Measurements from ENCODE around the gene ALDH7A1. TPM values are rescaled to one million over a fixed set of nuclear protein-coding genes. Genes with fewer than 3 reads are reported as not detected.

The ALDH7A1 gene
- total RNA-seq (2021) (176 to 178 TPM (median 177 TPM) in 3 replicates), Bru-seq, nascent RNA (percentile 85 among the genes with signal in this experiment)
- long read RNA-seq, experiment 1, full-length matches to known transcripts: 260 of 304 reads
- long read RNA-seq, experiment 1, partial matches to known transcripts: 27 of 304 reads
- long read RNA-seq, experiment 1, other reads (novel, unspliced or antisense): 17 of 304 reads
- long read RNA-seq, experiment 2, full-length matches to known transcripts: 98 of 217 reads
- long read RNA-seq, experiment 2, partial matches to known transcripts: 44 of 217 reads
- long read RNA-seq, experiment 2, other reads (novel, unspliced or antisense): 75 of 217 reads
- long read RNA-seq, experiment 3, full-length matches to known transcripts: 326 of 411 reads
- long read RNA-seq, experiment 3, partial matches to known transcripts: 44 of 411 reads
- long read RNA-seq, experiment 3, other reads (novel, unspliced or antisense): 41 of 411 reads

DNA sequence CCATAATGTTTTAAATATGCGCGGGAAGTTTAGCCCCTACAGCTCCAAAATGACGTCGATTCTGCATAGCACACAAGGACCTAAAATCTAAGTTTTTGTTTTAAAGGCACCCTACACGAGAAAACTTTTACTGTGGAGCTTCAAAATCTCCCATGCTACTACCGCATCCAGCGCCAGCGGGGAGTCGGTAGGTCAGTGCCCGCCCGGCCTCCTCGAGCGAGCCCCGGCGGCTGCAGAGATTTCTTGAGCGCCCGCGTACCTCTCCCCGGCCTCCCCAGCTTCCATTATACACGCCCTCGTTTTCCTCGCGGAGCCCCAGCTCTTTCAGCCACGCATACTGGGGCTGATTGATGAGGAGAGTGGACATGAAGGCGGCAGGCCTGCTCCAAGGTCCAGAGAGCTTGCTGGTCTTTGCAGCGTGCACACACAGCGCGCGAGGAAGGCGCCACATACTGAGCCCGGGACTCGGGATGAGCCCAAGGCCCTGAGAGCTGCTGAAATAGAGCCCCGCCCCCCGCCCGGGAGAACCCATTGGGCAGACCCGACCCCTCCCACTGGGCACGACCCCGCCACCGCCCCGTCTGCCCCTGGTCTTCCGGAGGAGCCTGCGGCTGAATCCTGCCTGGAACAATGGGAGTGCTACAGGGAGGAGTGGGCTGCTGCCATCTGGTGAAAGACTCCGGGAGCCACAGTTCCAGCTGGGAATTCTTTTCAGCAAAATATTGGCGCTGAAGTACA, at the start of gene ALDH7A1:
TSS of gene ALDH7A1 (minus strand) at position 472 of the 738 bp plus-strand sequence. CDS start at position 451, 21 bp downstream.
- POLR2A ChIA-PET: interaction anchor here (0.6 to 2.2 kb wide), 11 partner anchors 8 to 252 kb away, joined by 3 to 17 read pairs (median 4); partner anchors contain the start of genes GRAMD2B and LMNB1
- Mint-ChIP-seq H3K4me1 (peaks cover 48% of the 10 kb centered on the region), H3K27me3 (ENCODE audit: low read depth) (no peaks in the 10 kb centered on the region), H3K36me3 (peaks cover 22% of the 10 kb centered on the region), H3K27ac (peak within 1 kb of the TSS; percentile 98), H3K4me3 (peak within 1 kb of the TSS; percentile 91), H3K9me3 (peaks cover 3% of the 10 kb centered on the region; the same call in 1 of the 2 replicates)
- ATAC-seq (peak; percentile 88), DNase-seq (ENCODE audit: low spot score) (peak; percentile 98)
- CTCF ChIA-PET: interaction anchor here (0.6 to 1.4 kb wide), 15 partner anchors 8 to 705 kb away, joined by 3 to 6 read pairs (median 4); no protein-coding TSS in a partner anchor
- no peak for TF ChIP-seq MXD4 (CRISPR knock-in tag; IDR thresholded peaks at IDR 0.05; ENCODE audit: borderline replicate concordance)
- TF ChIP-seq NFYB (CRISPR knock-in tag; conservative IDR thresholded peaks at IDR 0.05; ENCODE audit: low read depth): peak; percentile 44
- no peak for TF ChIP-seq ELF4 (CRISPR knock-in tag; IDR thresholded peaks at IDR 0.05; ENCODE audit: low read depth)
- TF ChIP-seq SOX15 (CRISPR knock-in tag; IDR thresholded peaks at IDR 0.05): no peak
- no peak for TF ChIP-seq RORB (CRISPR knock-in tag; IDR thresholded peaks at IDR 0.05)
- TF ChIP-seq TEAD1 (CRISPR knock-in tag; IDR thresholded peaks at IDR 0.05): peak; percentile 9; the same call in 1 of the 2 replicates
- 0 out of 2 replicates have a peak, but pooled peaks have one; percentile 26 for TF ChIP-seq ZNF232 (CRISPR knock-in tag; IDR thresholded peaks at IDR 0.05)
- TF ChIP-seq, protein P1, sequence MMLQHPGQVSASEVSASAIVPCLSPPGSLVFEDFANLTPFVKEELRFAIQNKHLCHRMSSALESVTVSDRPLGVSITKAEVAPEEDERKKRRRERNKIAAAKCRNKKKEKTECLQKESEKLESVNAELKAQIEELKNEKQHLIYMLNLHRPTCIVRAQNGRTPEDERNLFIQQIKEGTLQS (CRISPR knock-in tag; conservative IDR thresholded peaks at IDR 0.05): no peak
- TF ChIP-seq, protein P2, sequence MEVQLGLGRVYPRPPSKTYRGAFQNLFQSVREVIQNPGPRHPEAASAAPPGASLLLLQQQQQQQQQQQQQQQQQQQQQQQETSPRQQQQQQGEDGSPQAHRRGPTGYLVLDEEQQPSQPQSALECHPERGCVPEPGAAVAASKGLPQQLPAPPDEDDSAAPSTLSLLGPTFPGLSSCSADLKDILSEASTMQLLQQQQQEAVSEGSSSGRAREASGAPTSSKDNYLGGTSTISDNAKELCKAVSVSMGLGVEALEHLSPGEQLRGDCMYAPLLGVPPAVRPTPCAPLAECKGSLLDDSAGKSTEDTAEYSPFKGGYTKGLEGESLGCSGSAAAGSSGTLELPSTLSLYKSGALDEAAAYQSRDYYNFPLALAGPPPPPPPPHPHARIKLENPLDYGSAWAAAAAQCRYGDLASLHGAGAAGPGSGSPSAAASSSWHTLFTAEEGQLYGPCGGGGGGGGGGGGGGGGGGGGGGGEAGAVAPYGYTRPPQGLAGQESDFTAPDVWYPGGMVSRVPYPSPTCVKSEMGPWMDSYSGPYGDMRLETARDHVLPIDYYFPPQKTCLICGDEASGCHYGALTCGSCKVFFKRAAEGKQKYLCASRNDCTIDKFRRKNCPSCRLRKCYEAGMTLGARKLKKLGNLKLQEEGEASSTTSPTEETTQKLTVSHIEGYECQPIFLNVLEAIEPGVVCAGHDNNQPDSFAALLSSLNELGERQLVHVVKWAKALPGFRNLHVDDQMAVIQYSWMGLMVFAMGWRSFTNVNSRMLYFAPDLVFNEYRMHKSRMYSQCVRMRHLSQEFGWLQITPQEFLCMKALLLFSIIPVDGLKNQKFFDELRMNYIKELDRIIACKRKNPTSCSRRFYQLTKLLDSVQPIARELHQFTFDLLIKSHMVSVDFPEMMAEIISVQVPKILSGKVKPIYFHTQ (CRISPR knock-in tag; IDR thresholded peaks at IDR 0.05): no peak
- no peak for TF ChIP-seq IRF2 (CRISPR knock-in tag; IDR thresholded peaks at IDR 0.05; ENCODE audit: borderline replicate concordance, low read depth)
- no peak for TF ChIP-seq JAZF1 (CRISPR knock-in tag; IDR thresholded peaks at IDR 0.05)
- TF ChIP-seq, protein P3, sequence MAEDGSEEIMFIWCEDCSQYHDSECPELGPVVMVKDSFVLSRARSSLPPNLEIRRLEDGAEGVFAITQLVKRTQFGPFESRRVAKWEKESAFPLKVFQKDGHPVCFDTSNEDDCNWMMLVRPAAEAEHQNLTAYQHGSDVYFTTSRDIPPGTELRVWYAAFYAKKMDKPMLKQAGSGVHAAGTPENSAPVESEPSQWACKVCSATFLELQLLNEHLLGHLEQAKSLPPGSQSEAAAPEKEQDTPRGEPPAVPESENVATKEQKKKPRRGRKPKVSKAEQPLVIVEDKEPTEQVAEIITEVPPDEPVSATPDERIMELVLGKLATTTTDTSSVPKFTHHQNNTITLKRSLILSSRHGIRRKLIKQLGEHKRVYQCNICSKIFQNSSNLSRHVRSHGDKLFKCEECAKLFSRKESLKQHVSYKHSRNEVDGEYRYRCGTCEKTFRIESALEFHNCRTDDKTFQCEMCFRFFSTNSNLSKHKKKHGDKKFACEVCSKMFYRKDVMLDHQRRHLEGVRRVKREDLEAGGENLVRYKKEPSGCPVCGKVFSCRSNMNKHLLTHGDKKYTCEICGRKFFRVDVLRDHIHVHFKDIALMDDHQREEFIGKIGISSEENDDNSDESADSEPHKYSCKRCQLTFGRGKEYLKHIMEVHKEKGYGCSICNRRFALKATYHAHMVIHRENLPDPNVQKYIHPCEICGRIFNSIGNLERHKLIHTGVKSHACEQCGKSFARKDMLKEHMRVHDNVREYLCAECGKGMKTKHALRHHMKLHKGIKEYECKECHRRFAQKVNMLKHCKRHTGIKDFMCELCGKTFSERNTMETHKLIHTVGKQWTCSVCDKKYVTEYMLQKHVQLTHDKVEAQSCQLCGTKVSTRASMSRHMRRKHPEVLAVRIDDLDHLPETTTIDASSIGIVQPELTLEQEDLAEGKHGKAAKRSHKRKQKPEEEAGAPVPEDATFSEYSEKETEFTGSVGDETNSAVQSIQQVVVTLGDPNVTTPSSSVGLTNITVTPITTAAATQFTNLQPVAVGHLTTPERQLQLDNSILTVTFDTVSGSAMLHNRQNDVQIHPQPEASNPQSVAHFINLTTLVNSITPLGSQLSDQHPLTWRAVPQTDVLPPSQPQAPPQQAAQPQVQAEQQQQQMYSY (CRISPR knock-in tag; IDR thresholded peaks at IDR 0.05): no peak
- TF ChIP-seq ATF1 (CRISPR knock-in tag; IDR thresholded peaks at IDR 0.05): no peak
- no peak for TF ChIP-seq FOXJ3 (CRISPR knock-in tag; IDR thresholded peaks at IDR 0.05; ENCODE audit: borderline replicate concordance)
- TF ChIP-seq SMAD4 (CRISPR knock-in tag; IDR thresholded peaks at IDR 0.05): no peak
- TF ChIP-seq, protein P4, sequence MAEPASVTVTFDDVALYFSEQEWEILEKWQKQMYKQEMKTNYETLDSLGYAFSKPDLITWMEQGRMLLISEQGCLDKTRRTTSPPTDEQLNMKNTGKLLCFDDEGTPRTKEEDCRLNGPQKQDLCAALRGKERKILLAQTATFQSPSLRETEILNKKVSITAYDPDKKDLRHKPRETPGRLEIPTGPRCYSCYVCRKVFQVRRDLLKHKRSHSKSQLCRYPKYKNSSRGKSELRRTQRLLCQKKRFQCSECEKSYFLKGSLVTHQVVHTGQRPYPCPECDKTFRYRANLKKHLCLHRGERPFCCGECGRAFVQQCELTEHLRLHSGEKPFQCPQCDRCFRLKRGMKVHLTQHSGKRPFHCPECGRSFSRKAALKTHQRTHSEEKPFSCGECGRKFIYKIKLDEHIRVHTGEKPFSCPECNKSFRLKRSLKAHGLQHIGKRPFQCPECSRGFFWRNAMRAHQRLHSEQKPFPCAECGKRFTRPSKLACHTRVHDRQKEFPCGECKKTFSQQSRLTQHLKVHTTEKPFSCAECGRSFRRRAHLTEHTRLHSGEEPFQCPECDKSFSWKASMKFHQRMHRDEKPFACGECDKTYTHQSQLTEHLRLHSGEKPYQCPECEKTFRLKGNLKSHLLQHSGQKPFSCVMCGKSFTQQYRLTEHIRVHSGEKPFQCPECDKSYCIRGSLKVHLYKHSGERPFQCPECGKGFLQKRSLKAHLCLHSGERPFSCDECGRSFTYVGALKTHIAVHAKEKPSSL (CRISPR knock-in tag; conservative IDR thresholded peaks at IDR 0.05): no peak
- TF ChIP-seq, protein P5, sequence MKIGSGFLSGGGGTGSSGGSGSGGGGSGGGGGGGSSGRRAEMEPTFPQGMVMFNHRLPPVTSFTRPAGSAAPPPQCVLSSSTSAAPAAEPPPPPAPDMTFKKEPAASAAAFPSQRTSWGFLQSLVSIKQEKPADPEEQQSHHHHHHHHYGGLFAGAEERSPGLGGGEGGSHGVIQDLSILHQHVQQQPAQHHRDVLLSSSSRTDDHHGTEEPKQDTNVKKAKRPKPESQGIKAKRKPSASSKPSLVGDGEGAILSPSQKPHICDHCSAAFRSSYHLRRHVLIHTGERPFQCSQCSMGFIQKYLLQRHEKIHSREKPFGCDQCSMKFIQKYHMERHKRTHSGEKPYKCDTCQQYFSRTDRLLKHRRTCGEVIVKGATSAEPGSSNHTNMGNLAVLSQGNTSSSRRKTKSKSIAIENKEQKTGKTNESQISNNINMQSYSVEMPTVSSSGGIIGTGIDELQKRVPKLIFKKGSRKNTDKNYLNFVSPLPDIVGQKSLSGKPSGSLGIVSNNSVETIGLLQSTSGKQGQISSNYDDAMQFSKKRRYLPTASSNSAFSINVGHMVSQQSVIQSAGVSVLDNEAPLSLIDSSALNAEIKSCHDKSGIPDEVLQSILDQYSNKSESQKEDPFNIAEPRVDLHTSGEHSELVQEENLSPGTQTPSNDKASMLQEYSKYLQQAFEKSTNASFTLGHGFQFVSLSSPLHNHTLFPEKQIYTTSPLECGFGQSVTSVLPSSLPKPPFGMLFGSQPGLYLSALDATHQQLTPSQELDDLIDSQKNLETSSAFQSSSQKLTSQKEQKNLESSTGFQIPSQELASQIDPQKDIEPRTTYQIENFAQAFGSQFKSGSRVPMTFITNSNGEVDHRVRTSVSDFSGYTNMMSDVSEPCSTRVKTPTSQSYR (CRISPR knock-in tag; IDR thresholded peaks at IDR 0.05): no peak
- TF ChIP-seq SP1 (CRISPR knock-in tag; conservative IDR thresholded peaks at IDR 0.05): peak; percentile 76
- TF ChIP-seq OVOL2 (CRISPR knock-in tag; IDR thresholded peaks at IDR 0.05; ENCODE audit: borderline replicate concordance): no peak
- no peak for TF ChIP-seq GRHL2 (CRISPR knock-in tag; IDR thresholded peaks at IDR 0.05; ENCODE audit: insufficient replicate concordance, severe bottlenecking)
- TF ChIP-seq, protein P6, sequence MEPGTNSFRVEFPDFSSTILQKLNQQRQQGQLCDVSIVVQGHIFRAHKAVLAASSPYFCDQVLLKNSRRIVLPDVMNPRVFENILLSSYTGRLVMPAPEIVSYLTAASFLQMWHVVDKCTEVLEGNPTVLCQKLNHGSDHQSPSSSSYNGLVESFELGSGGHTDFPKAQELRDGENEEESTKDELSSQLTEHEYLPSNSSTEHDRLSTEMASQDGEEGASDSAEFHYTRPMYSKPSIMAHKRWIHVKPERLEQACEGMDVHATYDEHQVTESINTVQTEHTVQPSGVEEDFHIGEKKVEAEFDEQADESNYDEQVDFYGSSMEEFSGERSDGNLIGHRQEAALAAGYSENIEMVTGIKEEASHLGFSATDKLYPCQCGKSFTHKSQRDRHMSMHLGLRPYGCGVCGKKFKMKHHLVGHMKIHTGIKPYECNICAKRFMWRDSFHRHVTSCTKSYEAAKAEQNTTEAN (CRISPR knock-in tag; IDR thresholded peaks at IDR 0.05): 0 out of 2 replicates have a peak, but pooled peaks have one; percentile 15
- TF ChIP-seq HMGA2 (CRISPR knock-in tag; IDR thresholded peaks at IDR 0.05): no peak

All from WTC11 (cell line).